ENCODE measurements around the gene TACO1. TPM values are rescaled to one million over a fixed set of nuclear protein-coding genes. Genes with fewer than 3 reads are reported as not detected.

TACO1 gene
- total and polyA plus RNA-seq, 4 experiments from 2014 or later, result 17.7 to 22.8 (median 21.1) TPM

DNA sequence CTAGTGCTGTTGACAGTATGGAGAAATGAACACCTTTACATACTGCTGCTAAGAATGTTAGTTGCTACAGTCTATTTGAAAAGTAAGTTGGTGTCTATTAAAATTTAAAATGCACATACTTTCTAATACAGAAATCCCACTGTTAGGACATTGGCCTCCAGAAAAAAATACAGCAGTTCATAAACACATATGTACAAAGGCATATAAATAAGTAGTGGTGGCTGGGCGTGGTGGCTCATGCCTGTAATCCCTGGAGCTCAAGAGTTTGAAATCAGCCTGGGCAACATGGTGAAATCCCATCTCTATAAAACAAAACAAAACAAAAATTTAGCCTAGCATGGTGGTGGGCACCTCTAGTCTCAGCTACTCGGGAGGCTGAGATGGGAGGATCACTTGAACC is 37.4 kb upstream of the TACO1 start:
- peaks cover 0 to 11% of the 10 kb centered on the region in 2 donors for H3K36me3 Mint-ChIP-seq
- H3K27ac Mint-ChIP-seq, result peak overlapping the region in 3 of 7 donors; percentile 41 to 59 (median 46)
- CTCF ChIA-PET (ENCODE audit: partially characterized antibody), result interaction anchor here (1.5 kb wide), 1 partner anchor 48 kb away, joined by 5 read pairs; no protein-coding TSS in a partner anchor
- peaks cover 40% of the 10 kb centered on the region for H3K4me1 ChIP-seq (ENCODE audit: insufficient read depth, low read length)
- DNase-seq, result no peak
- peaks cover 39 to 81% (median 58%) of the 10 kb centered on the region in 4 donors for H3K4me1 Mint-ChIP-seq
- no peaks in the 10 kb centered on the region for H3K9me3 ChIP-seq (ENCODE audit: control insufficient read depth in 1 of 2, low read length in 2 of 2)
- H3K27ac ChIP-seq (ENCODE audit: low read depth, low read length), result no peak overlapping the region
- no peaks in the 10 kb centered on the region for H3K36me3 ChIP-seq (ENCODE audit: insufficient read depth, low read length)
- intact Hi-C loops (cut with micrococcal nuclease), result no loop called here
- H3K4me3 ChIP-seq (ENCODE audit: low read length in 2 of 2), result no peak overlapping the region
- H3K9me3 Mint-ChIP-seq, result no peaks in the 10 kb centered on the region
- no peaks in the 10 kb centered on the region for H3K27me3 Mint-ChIP-seq
- POLR2A ChIA-PET (ENCODE audit: partially characterized antibody), result no interaction called here
- H3K4me3 Mint-ChIP-seq, result no peak overlapping the region
- H3K27me3 ChIP-seq (ENCODE audit: insufficient read depth, low read length), result no peaks in the 10 kb centered on the region

DNA sequence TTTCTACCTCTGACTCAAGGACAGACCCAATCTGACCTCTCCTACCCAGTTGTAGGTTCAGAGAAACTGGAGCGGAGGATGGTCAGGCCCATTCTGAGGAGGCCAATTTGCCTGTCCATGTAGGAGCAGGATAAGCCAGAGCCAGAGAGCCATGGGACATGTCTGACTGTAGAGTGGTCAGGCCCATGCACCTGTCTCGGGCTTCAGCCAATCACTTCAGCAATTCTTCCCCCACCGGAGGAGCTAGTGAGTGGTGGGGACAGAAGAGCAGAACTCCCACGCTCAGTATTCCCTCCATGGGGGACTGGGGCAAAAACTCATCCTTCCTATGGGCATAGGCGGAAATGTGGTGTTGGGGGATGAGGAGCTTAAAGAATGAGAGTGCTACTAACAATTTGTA is 36.1 kb upstream of the TACO1 start:
- Mint-ChIP-seq H3K4me3 (no peak overlapping the region), H3K36me3 (peaks cover 0 to 15% of the 10 kb centered on the region in 2 donors), H3K27ac (peak overlapping the region in 4 of 7 donors; percentile 8 to 79 (median 36)), H3K27me3 (no peaks in the 10 kb centered on the region), H3K4me1 (peaks cover 42 to 80% (median 61%) of the 10 kb centered on the region in 4 donors), H3K9me3 (no peaks in the 10 kb centered on the region)
- Histone ChIP-seq H3K4me3 (ENCODE audit: low read length in 2 of 2) (no peak overlapping the region), H3K27me3 (ENCODE audit: insufficient read depth, low read length) (no peaks in the 10 kb centered on the region), H3K4me1 (ENCODE audit: insufficient read depth, low read length) (peaks cover 43% of the 10 kb centered on the region), H3K36me3 (ENCODE audit: insufficient read depth, low read length) (no peaks in the 10 kb centered on the region), H3K27ac (ENCODE audit: low read depth, low read length) (no peak overlapping the region), H3K9me3 (ENCODE audit: control insufficient read depth in 1 of 2, low read length in 2 of 2) (no peaks in the 10 kb centered on the region)
- DNase-seq, result no peak
- CTCF ChIA-PET (ENCODE audit: partially characterized antibody), result interaction anchor here (1.2 to 1.5 kb wide), 2 partner anchors 14 to 31 kb away, joined by 3 to 12 read pairs; partner anchors contain the start of gene DCAF7
- intact Hi-C loops (cut with micrococcal nuclease), result no loop called here
- POLR2A ChIA-PET (ENCODE audit: partially characterized antibody), result interaction anchor here (0.8 to 1.1 kb wide), 2 partner anchors 15 to 21 kb away, joined by 3 read pairs; no protein-coding TSS in a partner anchor

GRCh38 chr17:63567229-63567628 is 33.5 kb upstream of the TACO1 start:
- intact Hi-C loops (cut with micrococcal nuclease), result no loop called here
- no peaks in the 10 kb centered on the region for H3K9me3 ChIP-seq (ENCODE audit: control insufficient read depth in 1 of 2, low read length in 2 of 2)
- peaks cover 26% of the 10 kb centered on the region for H3K4me1 ChIP-seq (ENCODE audit: insufficient read depth, low read length)
- ChIA-PET POLR2A (ENCODE audit: partially characterized antibody) (no interaction called here), CTCF (ENCODE audit: partially characterized antibody) (no interaction called here)
- Mint-ChIP-seq H3K9me3 (no peaks in the 10 kb centered on the region), H3K36me3 (peaks cover 0 to 16% of the 10 kb centered on the region in 2 donors), H3K27ac (no peak overlapping the region), H3K27me3 (no peaks in the 10 kb centered on the region), H3K4me1 (peaks cover 38 to 76% (median 57%) of the 10 kb centered on the region in 4 donors), H3K4me3 (no peak overlapping the region)
- no peak overlapping the region for H3K4me3 ChIP-seq (ENCODE audit: low read length in 2 of 2)
- no peak overlapping the region for H3K27ac ChIP-seq (ENCODE audit: low read depth, low read length)
- H3K36me3 ChIP-seq (ENCODE audit: insufficient read depth, low read length), result no peaks in the 10 kb centered on the region
- no peak for DNase-seq
- no peaks in the 10 kb centered on the region for H3K27me3 ChIP-seq (ENCODE audit: insufficient read depth, low read length)

GRCh38 chr17:63568563-63568962 is 32.1 kb upstream of the TACO1 start:
- H3K27ac ChIP-seq (ENCODE audit: low read depth, low read length), result no peak overlapping the region
- CTCF ChIA-PET (ENCODE audit: partially characterized antibody), result no interaction called here
- no peak overlapping the region for H3K4me3 Mint-ChIP-seq
- no peaks in the 10 kb centered on the region for H3K36me3 ChIP-seq (ENCODE audit: insufficient read depth, low read length)
- no peaks in the 10 kb centered on the region for H3K9me3 Mint-ChIP-seq
- intact Hi-C loops (cut with micrococcal nuclease), result no loop called here
- no peak for DNase-seq
- peaks cover 17% of the 10 kb centered on the region for H3K4me1 ChIP-seq (ENCODE audit: insufficient read depth, low read length)
- no peaks in the 10 kb centered on the region for H3K27me3 Mint-ChIP-seq
- H3K36me3 Mint-ChIP-seq, result peaks cover 0 to 16% of the 10 kb centered on the region in 2 donors
- no peaks in the 10 kb centered on the region for H3K9me3 ChIP-seq (ENCODE audit: control insufficient read depth in 1 of 2, low read length in 2 of 2)
- POLR2A ChIA-PET (ENCODE audit: partially characterized antibody), result interaction anchor here (1.0 kb wide), 1 partner anchor 127 kb away, joined by 3 read pairs; no protein-coding TSS in a partner anchor
- H3K4me3 ChIP-seq (ENCODE audit: low read length in 2 of 2), result no peak overlapping the region
- peak overlapping the region in 2 of 7 donors; percentile 59 for H3K27ac Mint-ChIP-seq
- H3K27me3 ChIP-seq (ENCODE audit: insufficient read depth, low read length), result no peaks in the 10 kb centered on the region
- H3K4me1 Mint-ChIP-seq, result peaks cover 31 to 66% (median 49%) of the 10 kb centered on the region in 4 donors

- POLR2A ChIA-PET (ENCODE audit: partially characterized antibody), result no interaction called here
- Histone ChIP-seq H3K9me3 (ENCODE audit: control insufficient read depth in 1 of 2, low read length in 2 of 2) (no peaks in the 10 kb centered on the region), H3K4me3 (ENCODE audit: low read length in 2 of 2) (no peak overlapping the region), H3K4me1 (ENCODE audit: insufficient read depth, low read length) (peaks cover 17% of the 10 kb centered on the region), H3K27ac (ENCODE audit: low read depth, low read length) (no peak overlapping the region), H3K27me3 (ENCODE audit: insufficient read depth, low read length) (no peaks in the 10 kb centered on the region), H3K36me3 (ENCODE audit: insufficient read depth, low read length) (no peaks in the 10 kb centered on the region)
- no peaks in the 10 kb centered on the region for H3K9me3 Mint-ChIP-seq
- CTCF ChIA-PET (ENCODE audit: partially characterized antibody), result interaction anchor here (1.2 to 1.4 kb wide), 2 partner anchors 39 to 44 kb away, joined by 5 read pairs; no protein-coding TSS in a partner anchor
- no peaks in the 10 kb centered on the region for H3K27me3 Mint-ChIP-seq
- peak overlapping the region in 5 of 7 donors; percentile 0 to 83 (median 5) for H3K27ac Mint-ChIP-seq
- H3K4me3 Mint-ChIP-seq, result no peak overlapping the region
- intact Hi-C loops (cut with micrococcal nuclease), result no loop called here
- no peak for DNase-seq
- H3K4me1 Mint-ChIP-seq, result peaks cover 29 to 58% (median 43%) of the 10 kb centered on the region in 4 donors
- H3K36me3 Mint-ChIP-seq, result peaks cover 6 to 17% of the 10 kb centered on the region in 2 donors
Measured at GRCh38 chr17:63571632-63572310, 28.9 kb upstream of the TACO1 start.

GRCh38 chr17:63573634-63574033 is 27.1 kb upstream of the TACO1 start:
- Histone ChIP-seq H3K36me3 (ENCODE audit: insufficient read depth, low read length) (peaks cover 4% of the 10 kb centered on the region), H3K4me1 (ENCODE audit: insufficient read depth, low read length) (peaks cover 12% of the 10 kb centered on the region), H3K27ac (ENCODE audit: low read depth, low read length) (no peak overlapping the region), H3K4me3 (ENCODE audit: low read length in 2 of 2) (no peak overlapping the region), H3K9me3 (ENCODE audit: control insufficient read depth in 1 of 2, low read length in 2 of 2) (no peaks in the 10 kb centered on the region), H3K27me3 (ENCODE audit: insufficient read depth, low read length) (no peaks in the 10 kb centered on the region)
- no peak for DNase-seq
- Mint-ChIP-seq H3K27ac (peak overlapping the region in 5 of 7 donors; percentile 23 to 84 (median 46)), H3K27me3 (no peaks in the 10 kb centered on the region), H3K4me1 (peaks cover 25 to 45% (median 35%) of the 10 kb centered on the region in 4 donors), H3K4me3 (no peak overlapping the region), H3K9me3 (no peaks in the 10 kb centered on the region), H3K36me3 (peaks cover 6 to 21% of the 10 kb centered on the region in 2 donors)
- intact Hi-C loops (cut with micrococcal nuclease), result no loop called here
- POLR2A ChIA-PET (ENCODE audit: partially characterized antibody), result no interaction called here
- CTCF ChIA-PET (ENCODE audit: partially characterized antibody), result no interaction called here

DNA sequence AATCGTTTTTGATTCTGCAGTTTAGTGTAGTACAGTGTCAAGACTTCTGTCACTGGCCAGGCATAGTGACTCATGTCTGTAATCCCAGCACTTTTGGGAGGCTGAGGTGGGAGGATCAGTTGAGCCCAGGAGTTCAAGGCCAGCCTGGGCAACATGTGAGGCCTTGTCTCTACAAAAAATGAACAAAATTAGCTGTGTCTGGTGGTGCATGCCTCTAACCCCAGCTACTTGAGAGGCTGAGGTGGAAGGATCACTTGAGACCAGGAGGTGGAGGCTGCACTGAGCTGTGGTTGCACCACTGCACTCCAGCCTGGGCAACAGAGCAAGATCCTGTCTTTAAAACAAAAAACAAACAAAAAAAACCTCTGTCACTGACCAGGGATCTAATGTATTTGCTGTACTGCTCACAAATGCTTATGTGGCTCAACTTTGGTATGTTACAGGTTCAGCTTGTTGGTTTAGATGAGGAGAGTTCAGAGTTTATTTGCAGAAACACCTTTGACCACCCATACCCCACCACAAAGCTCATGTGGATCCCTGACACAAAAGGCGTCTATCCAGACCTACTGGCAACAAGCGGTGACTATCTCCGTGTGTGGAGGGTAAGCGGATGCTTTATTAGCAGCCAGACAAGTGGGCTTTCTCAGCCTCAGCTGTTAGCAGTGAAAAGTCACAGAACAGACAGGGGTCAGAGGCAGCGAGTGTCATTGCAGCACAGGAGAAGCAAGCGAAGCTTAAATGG is 22.5 kb upstream of the TACO1 start:
- Mint-ChIP-seq H3K4me3 (no peak overlapping the region), H3K9me3 (no peaks in the 10 kb centered on the region), H3K4me1 (peaks cover 19 to 36% (median 27%) of the 10 kb centered on the region in 4 donors), H3K27ac (peak overlapping the region in 4 of 7 donors; percentile 4 to 64 (median 53)), H3K27me3 (no peaks in the 10 kb centered on the region), H3K36me3 (peaks cover 38 to 59% of the 10 kb centered on the region in 2 donors)
- Histone ChIP-seq H3K36me3 (ENCODE audit: insufficient read depth, low read length) (peaks cover 38% of the 10 kb centered on the region), H3K27ac (ENCODE audit: low read depth, low read length) (no peak overlapping the region), H3K27me3 (ENCODE audit: insufficient read depth, low read length) (no peaks in the 10 kb centered on the region), H3K4me3 (ENCODE audit: low read length in 2 of 2) (no peak overlapping the region), H3K4me1 (ENCODE audit: insufficient read depth, low read length) (no peaks in the 10 kb centered on the region), H3K9me3 (ENCODE audit: control insufficient read depth in 1 of 2, low read length in 2 of 2) (no peaks in the 10 kb centered on the region)
- no peak for DNase-seq
- intact Hi-C loops (cut with micrococcal nuclease), result no loop called here
- POLR2A ChIA-PET (ENCODE audit: partially characterized antibody), result interaction anchor here (1.0 kb wide), 1 partner anchor 44 kb away, joined by 3 read pairs; the partner anchor contains the start of gene MAP3K3
- CTCF ChIA-PET (ENCODE audit: partially characterized antibody), result interaction anchor here (1.8 kb wide), 1 partner anchor 34 kb away, joined by 7 read pairs; no protein-coding TSS in a partner anchor
